Measurements from ENCODE around the gene HS3ST3B1. TPM values are rescaled to one million over a fixed set of nuclear protein-coding genes. Genes with fewer than 3 reads are reported as not detected.

Gene HS3ST3B1
- total RNA-seq, 1 experiment from 2014 or later, result 2.4 TPM

GRCh38 chr17:14330492-14330962 lies 29.6 kb downstream of the HS3ST3B1 start:
- H3K4me2 ChIP-seq (ENCODE audit: low read length), result no peak overlapping the region
- DNase-seq (ENCODE audit: low read depth, low spot score), result no peak

GRCh38 chr17:14331225-14331981 lies 30.5 kb downstream of the HS3ST3B1 start:
- no peak for ATAC-seq
- TF ChIP-seq ELF1 (IDR thresholded peaks at IDR 0.05; ENCODE audit: borderline replicate concordance, low read depth) (no peak), YY1 (IDR thresholded peaks at IDR 0.05; ENCODE audit: extremely low read depth, insufficient replicate concordance, low read depth, low read length) (no peak), SIN3A (IDR thresholded peaks at IDR 0.05; ENCODE audit: low read depth) (no peak), TCF7L2 (IDR thresholded peaks at IDR 0.05; ENCODE audit: borderline replicate concordance, extremely low read depth, insufficient read depth, insufficient read length) (no peak), EGR1 (IDR thresholded peaks at IDR 0.05; ENCODE audit: low read depth) (no peak), POLR2AphosphoS5 (IDR thresholded peaks at IDR 0.05; ENCODE audit: low read depth, low read length) (no peak), SRF (IDR thresholded peaks at IDR 0.05; ENCODE audit: low read depth) (no peak), CBX3 (IDR thresholded peaks at IDR 0.05; ENCODE audit: low read depth) (no peak), CTCF (IDR thresholded peaks at IDR 0.05 in 2 of 3, conservative IDR thresholded peaks at IDR 0.05 in 1 of 3; ENCODE audit: borderline replicate concordance in 1 of 3, insufficient read depth in 1 of 3, low read depth in 2 of 3, low read length in 2 of 3) (no peak), JUND (IDR thresholded peaks at IDR 0.05) (no peak), SP1 (IDR thresholded peaks at IDR 0.05; ENCODE audit: low read depth) (no peak), ZNF274 (IDR thresholded peaks at IDR 0.05; ENCODE audit: low read depth, low read length) (no peak)

More at GRCh38 chr17:14330492-14330962, 29.6 kb downstream of the HS3ST3B1 start:
- Histone ChIP-seq H2AFZ (ENCODE audit: low read depth, low read length, poor library complexity, severe bottlenecking) (no peak overlapping the region), H3K4me1 (ENCODE audit: control insufficient read depth in 1 of 2, insufficient read depth in 2 of 2, low read length in 2 of 2) (no peaks in the 10 kb centered on the region), H3K4me3 (replicated peaks in 1 of 2; ENCODE audit: low read depth in 1 of 2, low read length in 2 of 2) (no peak overlapping the region), H3K27ac (ENCODE audit: low read depth, low read length) (no peak overlapping the region), H3K79me2 (ENCODE audit: insufficient read depth, low read length) (no peaks in the 10 kb centered on the region), H3K9me3 (ENCODE audit: control insufficient read depth in 1 of 2, insufficient read depth in 1 of 2, low read depth in 1 of 2, low read length in 2 of 2) (no peaks in the 10 kb centered on the region), H3K27me3 (ENCODE audit: insufficient read depth, low read length) (no peaks in the 10 kb centered on the region), H3K9ac (ENCODE audit: low read length) (no peak overlapping the region), H3K9me2 (ENCODE audit: insufficient read depth) (no peaks in the 10 kb centered on the region), H4K20me1 (ENCODE audit: insufficient read depth) (no peaks in the 10 kb centered on the region), H3K36me3 (ENCODE audit: control insufficient read depth in 1 of 2, insufficient read depth in 2 of 2, low read length in 2 of 2) (no peaks in the 10 kb centered on the region)
- POLR2A ChIA-PET, result no interaction called here
- ATAC-seq, result no peak
- CTCF ChIA-PET, result no interaction called here
- TF ChIP-seq SP1 (IDR thresholded peaks at IDR 0.05; ENCODE audit: low read depth), result no peak
- no peak for TF ChIP-seq SRF (IDR thresholded peaks at IDR 0.05; ENCODE audit: low read depth)
- no peak for TF ChIP-seq ZNF274 (IDR thresholded peaks at IDR 0.05; ENCODE audit: low read depth, low read length)
- no peak for TF ChIP-seq POLR2A (IDR thresholded peaks at IDR 0.05; ENCODE audit: borderline replicate concordance, extremely low read depth, insufficient read depth, insufficient read length)
- no peak for TF ChIP-seq POLR2AphosphoS5 (IDR thresholded peaks at IDR 0.05; ENCODE audit: low read depth, low read length)
- no peak for TF ChIP-seq CEBPB (IDR thresholded peaks at IDR 0.05; ENCODE audit: low read depth)
- no peak for TF ChIP-seq ATF3 (IDR thresholded peaks at IDR 0.05)
- no peak for TF ChIP-seq RAD21 (IDR thresholded peaks at IDR 0.05; ENCODE audit: low read depth)
- no peak for TF ChIP-seq ZFX (IDR thresholded peaks at IDR 0.05)
- no peak for TF ChIP-seq YY1 (IDR thresholded peaks at IDR 0.05; ENCODE audit: extremely low read depth, insufficient replicate concordance, low read depth, low read length)
- no peak for TF ChIP-seq EZH2phosphoT487 (IDR thresholded peaks at IDR 0.05; ENCODE audit: borderline replicate concordance)
- no TSS peak for BruUV-seq (replicated peaks)
- RAD21 ChIA-PET (ENCODE audit: low non-redundant PET in 1 of 2, low total read pairs in 2 of 2, uncharacterized antibody in 2 of 2, unreplicated experiment in 2 of 2), result no interaction called here
- intact Hi-C loops (cut with micrococcal nuclease), result no loop called here

More at GRCh38 chr17:14331225-14331981, 30.5 kb downstream of the HS3ST3B1 start:
- Histone ChIP-seq H3K79me2 (ENCODE audit: insufficient read depth, low read length) (no peaks in the 10 kb centered on the region), H2AFZ (ENCODE audit: low read depth, low read length, poor library complexity, severe bottlenecking) (no peak overlapping the region), H3K9ac (ENCODE audit: low read length) (no peak overlapping the region), H3K27ac (ENCODE audit: low read depth, low read length) (no peak overlapping the region), H3K4me3 (replicated peaks in 1 of 2; ENCODE audit: low read depth in 1 of 2, low read length in 2 of 2) (no peak overlapping the region), H3K27me3 (ENCODE audit: insufficient read depth, low read length) (no peaks in the 10 kb centered on the region), H3K4me1 (ENCODE audit: control insufficient read depth in 1 of 2, insufficient read depth in 2 of 2, low read length in 2 of 2) (no peaks in the 10 kb centered on the region), H4K20me1 (ENCODE audit: insufficient read depth) (no peaks in the 10 kb centered on the region), H3K9me2 (ENCODE audit: insufficient read depth) (no peaks in the 10 kb centered on the region), H3K4me2 (ENCODE audit: low read length) (no peak overlapping the region), H3K36me3 (ENCODE audit: control insufficient read depth in 1 of 2, insufficient read depth in 2 of 2, low read length in 2 of 2) (no peaks in the 10 kb centered on the region), H3K9me3 (ENCODE audit: control insufficient read depth in 1 of 2, insufficient read depth in 1 of 2, low read depth in 1 of 2, low read length in 2 of 2) (no peaks in the 10 kb centered on the region)
- CTCF ChIA-PET, result no interaction called here
- no TSS peak for BruUV-seq (replicated peaks)
- DNase-seq (ENCODE audit: low read depth, low spot score), result no peak
- POLR2A ChIA-PET, result no interaction called here
- RAD21 ChIA-PET (ENCODE audit: low non-redundant PET in 1 of 2, low total read pairs in 2 of 2, uncharacterized antibody in 2 of 2, unreplicated experiment in 2 of 2), result no interaction called here
- intact Hi-C loops (cut with micrococcal nuclease), result no loop called here
